ENCODE results near the gene ZMYND11.

DNA sequence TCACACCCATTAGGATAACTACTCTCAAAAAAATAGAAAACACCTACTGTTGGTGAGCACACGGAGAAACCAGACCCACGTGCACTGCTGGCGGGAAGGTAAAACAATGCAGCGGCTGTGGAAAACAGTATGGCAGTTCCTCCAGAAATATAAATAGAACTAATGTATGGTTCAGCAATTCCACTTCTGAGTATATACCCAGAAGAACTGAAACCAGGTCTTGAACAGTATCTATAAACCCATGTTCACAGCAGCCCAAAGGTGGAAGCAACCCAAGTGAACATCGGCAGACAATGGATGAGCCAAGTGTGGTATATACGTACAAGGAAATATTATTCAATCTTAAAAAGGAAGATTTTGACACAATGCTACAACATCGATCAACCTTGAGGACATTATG lies 164.7 kb downstream of the ZMYND11 start:
- TF ChIP-seq, protein P1, sequence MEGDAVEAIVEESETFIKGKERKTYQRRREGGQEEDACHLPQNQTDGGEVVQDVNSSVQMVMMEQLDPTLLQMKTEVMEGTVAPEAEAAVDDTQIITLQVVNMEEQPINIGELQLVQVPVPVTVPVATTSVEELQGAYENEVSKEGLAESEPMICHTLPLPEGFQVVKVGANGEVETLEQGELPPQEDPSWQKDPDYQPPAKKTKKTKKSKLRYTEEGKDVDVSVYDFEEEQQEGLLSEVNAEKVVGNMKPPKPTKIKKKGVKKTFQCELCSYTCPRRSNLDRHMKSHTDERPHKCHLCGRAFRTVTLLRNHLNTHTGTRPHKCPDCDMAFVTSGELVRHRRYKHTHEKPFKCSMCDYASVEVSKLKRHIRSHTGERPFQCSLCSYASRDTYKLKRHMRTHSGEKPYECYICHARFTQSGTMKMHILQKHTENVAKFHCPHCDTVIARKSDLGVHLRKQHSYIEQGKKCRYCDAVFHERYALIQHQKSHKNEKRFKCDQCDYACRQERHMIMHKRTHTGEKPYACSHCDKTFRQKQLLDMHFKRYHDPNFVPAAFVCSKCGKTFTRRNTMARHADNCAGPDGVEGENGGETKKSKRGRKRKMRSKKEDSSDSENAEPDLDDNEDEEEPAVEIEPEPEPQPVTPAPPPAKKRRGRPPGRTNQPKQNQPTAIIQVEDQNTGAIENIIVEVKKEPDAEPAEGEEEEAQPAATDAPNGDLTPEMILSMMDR (IDR thresholded peaks at IDR 0.05) = no peak
- no peak for TF ChIP-seq POLR2A (IDR thresholded peaks at IDR 0.05)
